CD1c-positive myeloid dendritic cell (primary cell): ENCODE data around the gene NPBWR2.
"Not testable (repeated sequence)": the region's sequence is repeated elsewhere in the genome, so short reads cannot be mapped to it uniquely, and the experiment has no call there.

ENCODE experiments used
- DNase-seq: peaks from one replicate; pipeline ENCODE4 v3.0.0-alpha.2; 2016; ENCODE audit errors: extremely low spot score

Gene NPBWR2

GRCh38 chr20:64119301-64119680 lies 11.9 kb upstream of the NPBWR2 start:
- no peak for DNase-seq

GRCh38 chr20:64117432-64117777 lies 10.0 kb upstream of the NPBWR2 start:
- DNase-seq = not testable (repeated sequence)

GRCh38 chr20:64116541-64117431 lies 9.4 kb upstream of the NPBWR2 start:
- no peak for DNase-seq

- DNase-seq = no peak
Measured at GRCh38 chr20:64116016-64116415, 8.7 kb upstream of the NPBWR2 start.

GRCh38 chr20:64115171-64115911 lies 8.0 kb upstream of the NPBWR2 start:
- DNase-seq = no peak

GRCh38 chr20:64114356-64114971 lies 7.1 kb upstream of the NPBWR2 start:
- no peak for DNase-seq

GRCh38 chr20:64113796-64114355 lies 6.5 kb upstream of the NPBWR2 start:
- DNase-seq = no peak

GRCh38 chr20:64113444-64113775 lies 6.0 kb upstream of the NPBWR2 start:
- no peak for DNase-seq

- DNase-seq = no peak
Measured at GRCh38 chr20:64112691-64113443, 5.5 kb upstream of the NPBWR2 start.

GRCh38 chr20:64111841-64112641 lies 4.7 kb upstream of the NPBWR2 start:
- peak; percentile 30 for DNase-seq

- DNase-seq = no peak
Measured at GRCh38 chr20:64110411-64111068, 3.2 kb upstream of the NPBWR2 start.

- DNase-seq = no peak
Measured at GRCh38 chr20:64109831-64110391, 2.5 kb upstream of the NPBWR2 start.

- DNase-seq = no peak
Measured at GRCh38 chr20:64108731-64109681, 1.6 kb upstream of the NPBWR2 start.

- peak; percentile 70 for DNase-seq
Measured at GRCh38 chr20:64107736-64108457, 532 bp upstream of the NPBWR2 start.

GRCh38 chr20:64106435-64106961 lies 867 bp downstream of the NPBWR2 start:
- no peak for DNase-seq

GRCh38 chr20:64105846-64106434 lies 1.4 kb downstream of the NPBWR2 start:
- DNase-seq = no peak

- no peak for DNase-seq
Measured at GRCh38 chr20:64104667-64105451, 2.5 kb downstream of the NPBWR2 start.
